GM23248 (cell line): Measurements from ENCODE around the gene RUBCNL. TPM values are rescaled to one million over a fixed set of nuclear protein-coding genes. Genes with fewer than 3 reads are reported as not detected.

Experiments used
- DNase-seq: peaks from one replicate; pipeline ENCODE4 v3.0.0-alpha.2; 2015
- H2AFZ ChIP-seq: fragments of 200-600 bp; sonication (generic); 2 replicates; pipeline ENCODE4 v1.6.1; 2016; ENCODE audit warnings: antibody characterized with exemption
- H3F3A ChIP-seq: fragments of 200-600 bp; sonication (generic); 2 replicates; pipeline ENCODE4 v1.6.1; 2016; ENCODE audit warnings: mild to moderate bottlenecking, antibody characterized with exemption, mixed run types; ENCODE audit not compliant: insufficient read depth
- H3K27ac ChIP-seq: fragments of 200-600 bp; sonication (generic); 2 replicates; pipeline ENCODE4 v1.5.1; 2016; ENCODE audit warnings: mild to moderate bottlenecking
- H3K27me3 ChIP-seq: fragments of 200-600 bp; sonication (generic); replicated peaks from 2 replicates; pipeline ENCODE4 v1.6.1; 2016; ENCODE audit warnings: mild to moderate bottlenecking; ENCODE audit not compliant: insufficient read depth
- H3K36me3 ChIP-seq: fragments of 200-600 bp; sonication (generic); 2 replicates; pipeline ENCODE4 v1.6.1; 2016; ENCODE audit warnings: low read depth, mild to moderate bottlenecking
- H3K4me1 ChIP-seq: fragments of 200-600 bp; sonication (generic); 2 replicates; pipeline ENCODE4 v1.6.1; 2016; ENCODE audit warnings: mild to moderate bottlenecking; ENCODE audit not compliant: insufficient read depth
- H3K4me2 ChIP-seq: fragments of 200-600 bp; sonication (generic); one replicate; pipeline ENCODE4 v1.6.1; 2016; ENCODE audit warnings: mild to moderate bottlenecking; ENCODE audit not compliant: unreplicated experiment
- H3K4me3 ChIP-seq: fragments of 200-600 bp; sonication (generic); 2 replicates; pipeline ENCODE4 v1.5.1; 2016; ENCODE audit warnings: mild to moderate bottlenecking
- H3K79me2 ChIP-seq: fragments of 200-600 bp; sonication (generic); 2 replicates; pipeline ENCODE4 v1.6.1; 2016; ENCODE audit warnings: mild to moderate bottlenecking; ENCODE audit not compliant: insufficient read depth
- H3K9ac ChIP-seq: fragments of 200-600 bp; sonication (generic); 2 replicates; pipeline ENCODE4 v1.6.1; 2016; ENCODE audit warnings: mild to moderate bottlenecking
- H3K9me2 ChIP-seq: fragments of 200-600 bp; sonication (generic); 2 replicates; pipeline ENCODE4 v1.6.1; 2016; ENCODE audit warnings: mixed run types, mild to moderate bottlenecking, moderate library complexity; ENCODE audit not compliant: insufficient read depth
- H3K9me3 ChIP-seq: fragments of 200-600 bp; sonication (generic); one replicate; pipeline ENCODE4 v1.6.1; 2017; ENCODE audit warnings: low read depth
- H4K20me1 ChIP-seq: fragments of 200-600 bp; sonication (generic); 2 replicates; pipeline ENCODE4 v1.6.0; 2016; ENCODE audit not compliant: insufficient read depth
- EZH2 ChIP-seq: fragments of 200-600 bp; sonication (generic); IDR thresholded peaks from 2 replicates; pipeline ENCODE4 v1.6.1; 2018; ENCODE audit warnings: antibody characterized with exemption, mild to moderate bottlenecking; ENCODE audit not compliant: insufficient read depth, poor library complexity, severe bottlenecking
- EZH2phosphoT487 ChIP-seq: fragments of 200-600 bp; sonication (generic); IDR thresholded peaks from 2 replicates; pipeline ENCODE4 v1.6.1; 2018; ENCODE audit warnings: antibody characterized with exemption, moderate library complexity, mild to moderate bottlenecking, low read depth; ENCODE audit not compliant: insufficient read depth
- WGBS, 2 experiments: methylation state at CpG; one replicate each; pipeline ENCODE4 v1.1.6; 2015 to 2017; ENCODE audit warnings: low lambda C conversion rate in 2 of 2, low coverage in 1 of 2; ENCODE audit errors: missing lambda C conversion rate in 2 of 2; 5-methylcytosine and 5-hydroxymethylcytosine counted together
- in situ Hi-C: fragments of 300-500 bp; cut with MboI; formaldehyde crosslinking; loops from 2 replicates; pipeline ENCODE4 v1.15.0; 2020
- polyA plus RNA-seq: library from polyadenylated mRNA; unstranded; fragments of >200 nt; fragmentation: Nextera tagmentation; extraction: Ambion mirVana; gene quantifications from 2 replicates; pipeline ENCODE4 v1.2.1, GENCODE V29; 2016
- total RNA-seq: library from RNA; depleted of rRNA; stranded (reverse); fragments of >200 nt; shearing (Covaris generic); gene quantifications from 2 replicates; pipeline ENCODE4 v1.2.3, GENCODE V29; 2014

Gene RUBCNL
- total and polyA plus RNA-seq, 2 experiments from 2014 or later: 1.1 to 2.1 TPM

DNA sequence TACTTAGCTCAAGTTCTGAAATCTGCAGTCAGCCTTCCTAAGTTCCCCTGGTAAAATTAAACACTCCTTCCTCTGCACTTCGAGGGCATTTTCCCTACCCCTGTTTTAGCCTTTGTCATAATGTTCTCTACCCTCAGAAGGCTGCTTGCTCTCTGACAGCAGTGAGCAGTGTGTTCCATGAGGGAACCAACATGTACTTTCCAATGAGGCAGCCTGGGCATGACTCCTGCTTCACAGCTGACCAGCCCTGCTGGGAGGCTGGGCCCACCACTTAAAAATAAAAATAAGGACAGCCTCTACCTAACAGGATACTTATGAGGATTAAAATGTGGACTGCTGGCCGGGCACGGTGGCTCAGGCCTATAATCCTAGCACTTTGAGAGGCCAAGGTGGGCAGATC, 26.4 kb downstream of the RUBCNL start:
- Histone ChIP-seq H2AFZ (no peak overlapping the region), H3K27me3 (no peaks in the 10 kb centered on the region), H3K79me2 (no peaks in the 10 kb centered on the region), H3K4me2 (no peak overlapping the region), H4K20me1 (no peaks in the 10 kb centered on the region), H3K9me2 (no peaks in the 10 kb centered on the region), H3F3A (peaks cover 25% of the 10 kb centered on the region), H3K4me1 (peaks cover 31% of the 10 kb centered on the region), H3K36me3 (no peaks in the 10 kb centered on the region), H3K9me3 (no peaks in the 10 kb centered on the region), H3K9ac (no peak overlapping the region), H3K4me3 (no peak overlapping the region), H3K27ac (peak overlapping the region; percentile 84)
- WGBS, 2 experiments: 40 to 47% methylated on average over 3 of the region's 3 CpGs
- DNase-seq: no peak
- no peak for TF ChIP-seq EZH2
- in situ Hi-C loops: no loop called here

DNA sequence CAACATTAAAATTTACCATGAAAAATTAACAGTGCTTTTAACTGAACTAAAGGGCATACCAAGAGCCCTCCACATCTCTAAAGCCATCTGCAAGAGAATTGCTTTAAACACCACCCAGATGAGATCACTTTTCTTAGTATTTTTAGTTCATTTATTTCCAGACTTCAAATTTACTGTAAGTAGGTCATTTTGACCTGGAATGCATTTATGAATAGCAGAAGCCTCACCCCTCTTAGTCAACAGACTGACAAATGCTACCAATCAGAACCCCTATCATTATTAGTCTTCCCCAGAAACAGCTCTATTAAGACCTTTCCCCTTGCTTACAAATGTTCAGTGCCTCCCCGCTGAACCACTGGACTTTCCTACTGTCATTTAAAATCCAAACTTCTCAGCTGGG, 27.3 kb downstream of the RUBCNL start:
- Histone ChIP-seq H3K4me3 (0 out of 2 replicates have a peak overlapping the region, but pooled peaks have one; percentile 11), H3K9me3 (no peaks in the 10 kb centered on the region), H3K4me1 (peaks cover 37% of the 10 kb centered on the region), H3F3A (peaks cover 32% of the 10 kb centered on the region), H3K79me2 (no peaks in the 10 kb centered on the region), H3K4me2 (peak overlapping the region; percentile 60), H3K27ac (peak overlapping the region; percentile 84), H3K9ac (peak overlapping the region; percentile 20; the same call in 1 of the 2 replicates), H4K20me1 (no peaks in the 10 kb centered on the region), H3K36me3 (no peaks in the 10 kb centered on the region), H3K27me3 (no peaks in the 10 kb centered on the region), H3K9me2 (no peaks in the 10 kb centered on the region), H2AFZ (peak overlapping the region; percentile 44; the same call in 1 of the 2 replicates)
- in situ Hi-C loops: no loop called here
- DNase-seq: peak; percentile 86
- WGBS, 2 experiments: 0 to 6% methylated on average over 1 of the region's 1 CpG
- no peak for TF ChIP-seq EZH2phosphoT487
- no peak for TF ChIP-seq EZH2

DNA sequence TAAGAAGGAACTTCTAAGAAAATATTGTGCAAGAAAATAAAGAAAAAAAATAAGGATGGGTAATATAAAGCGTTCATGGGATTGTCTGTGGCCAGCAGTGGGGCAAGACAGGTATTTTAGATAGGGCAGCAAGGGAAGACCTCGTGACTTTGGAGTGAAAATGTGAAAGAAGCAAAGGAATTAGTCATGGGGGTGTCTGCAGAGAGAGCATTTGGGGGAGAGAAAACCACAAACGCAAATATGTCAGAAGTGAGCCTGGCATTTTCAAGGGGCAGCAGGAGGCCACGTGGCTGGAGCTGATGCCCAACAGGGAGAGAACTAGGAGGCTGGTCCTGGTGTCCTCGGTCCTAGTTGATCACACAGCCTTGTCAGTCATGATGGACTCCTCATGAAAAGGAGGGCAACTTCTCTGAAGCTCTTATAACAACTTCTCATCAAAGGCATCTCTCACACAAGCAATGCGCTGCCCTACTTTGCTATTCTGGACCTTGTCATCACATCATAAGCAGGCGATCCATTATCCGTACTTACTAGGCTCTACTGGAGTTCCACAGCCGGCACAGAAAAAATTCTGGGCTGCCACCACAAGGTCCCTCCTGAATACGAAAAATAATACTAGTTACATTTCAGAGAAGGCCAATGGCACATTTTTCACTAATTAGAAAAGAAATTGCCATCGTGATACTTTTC, 31.0 kb downstream of the RUBCNL start:
- TF ChIP-seq EZH2 (no peak), EZH2phosphoT487 (no peak)
- Histone ChIP-seq H3K9me3 (no peaks in the 10 kb centered on the region), H3K36me3 (no peaks in the 10 kb centered on the region), H3K27ac (peak overlapping the region; percentile 98), H3K4me2 (peak overlapping the region; percentile 83), H4K20me1 (no peaks in the 10 kb centered on the region), H3K9me2 (no peaks in the 10 kb centered on the region), H3K79me2 (no peaks in the 10 kb centered on the region), H3K27me3 (no peaks in the 10 kb centered on the region), H2AFZ (peak overlapping the region; percentile 70; the same call in 1 of the 2 replicates), H3K4me3 (no peak overlapping the region), H3F3A (peaks cover 38% of the 10 kb centered on the region), H3K4me1 (peaks cover 34% of the 10 kb centered on the region), H3K9ac (peak overlapping the region; percentile 76)
- WGBS, 2 experiments: 90 to 91% methylated on average over 11 of the region's 11 CpGs
- in situ Hi-C loops: no loop called here
- no peak for DNase-seq

DNA sequence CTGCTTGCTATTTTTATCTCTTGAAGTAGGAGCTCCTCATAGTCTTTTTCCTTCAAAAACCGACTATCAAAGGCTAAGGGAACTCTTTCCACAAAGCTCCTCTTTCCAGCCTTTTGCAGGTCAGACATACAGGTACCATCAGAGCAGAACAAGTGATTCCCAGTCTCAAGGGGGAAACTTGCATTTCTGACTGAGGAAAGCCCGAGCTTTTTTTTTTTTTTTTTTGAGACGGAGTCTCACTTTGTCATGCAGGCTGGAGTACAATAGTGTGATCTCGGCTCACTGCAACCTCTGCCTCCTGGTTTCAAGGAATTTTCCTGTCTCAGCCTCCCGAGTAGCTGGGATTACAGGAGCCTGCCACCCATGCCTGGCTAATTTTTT, 32.0 kb downstream of the RUBCNL start:
- Histone ChIP-seq H3K4me3 (peak overlapping the region; percentile 49), H4K20me1 (no peaks in the 10 kb centered on the region), H3K4me2 (peak overlapping the region; percentile 83), H3K27ac (peak overlapping the region; percentile 98), H3K36me3 (no peaks in the 10 kb centered on the region), H3F3A (peaks cover 38% of the 10 kb centered on the region), H3K27me3 (no peaks in the 10 kb centered on the region), H3K4me1 (peaks cover 29% of the 10 kb centered on the region), H2AFZ (peak overlapping the region; percentile 70), H3K9ac (peak overlapping the region; percentile 76), H3K9me3 (no peaks in the 10 kb centered on the region), H3K79me2 (no peaks in the 10 kb centered on the region), H3K9me2 (no peaks in the 10 kb centered on the region)
- DNase-seq: no peak
- TF ChIP-seq EZH2 (no peak), EZH2phosphoT487 (no peak)
- in situ Hi-C loops: no loop called here
- WGBS, 2 experiments: 14 to 18% methylated on average over 5 of the region's 5 CpGs
